Transverse colon (tissue), 3 donors: ENCODE results near the gene PIEZO2.

Experiments used
- CTCF ChIP-seq, 5 experiments: fragments of 200-600 bp in 3 of 5; fragments of 450-650 bp in 2 of 5; sonication (generic) in 3 of 5; IDR thresholded peaks; 1 replicate in 2 of 5; 2 replicates in 3 of 5; pipeline ENCODE4 v1.5.1; 2016 to 2017; ENCODE audit warnings: antibody characterized with exemption in 5 of 5, inconsistent platforms in 3 of 5, mild to moderate bottlenecking in 2 of 5, moderate library complexity in 1 of 5
- POLR2A ChIP-seq: fragments of 450-650 bp; IDR thresholded peaks from one replicate; pipeline ENCODE4 v1.6.1; 2016; ENCODE audit warnings: antibody characterized with exemption, mild to moderate bottlenecking, moderate library complexity

- TF ChIP-seq CTCF (IDR thresholded peaks at IDR 0.05): no peak
- TF ChIP-seq POLR2A: no peak
These were observed 307.0 kb downstream of the PIEZO2 start for GRCh38 chr18:10842371-10842770.
